B cell (primary cell): ENCODE results near the gene ANAPC2. TPM values are rescaled to one million over a fixed set of nuclear protein-coding genes. Genes with fewer than 3 reads are reported as not detected.

Source experiments
- ATAC-seq: fragments of 200-7000 bp; cut with Tn5 transposase; one replicate; pipeline ENCODE4 v1.10.0; 2021; ENCODE audit warnings: low read depth, mild to moderate bottlenecking, moderate number of reproducible peaks, moderate library complexity
- CTCF ChIA-PET: fragments of 350-600 bp; sonication (Branson Sonifier 250); formaldehyde crosslinking; loops from one replicate; lab custom pipeline; 2021; ENCODE audit warnings: antibody characterized with exemption, inconsistent platforms; lab: Charles Lee
- POLR2A ChIA-PET: fragments of 350-600 bp; sonication (Branson Sonifier 250); formaldehyde crosslinking; loops from one replicate; lab custom pipeline; 2021; ENCODE audit warnings: antibody characterized with exemption; lab: Charles Lee
- DNase-seq: peaks from one replicate; pipeline ENCODE4 v3.0.0; 2013
- H2AFZ ChIP-seq: 2 replicates; pipeline ENCODE4 v1.6.1; 2012; ENCODE audit warnings: mild to moderate bottlenecking, low read depth, low read length; ENCODE audit not compliant: insufficient read depth, poor library complexity, severe bottlenecking
- H3K27ac ChIP-seq, 2 donors: 1 replicate in 1 of 2; 2 replicates in 1 of 2; pipeline ENCODE4 v1.5.1; 2012 to 2013; ENCODE audit warnings: low read length in 2 of 2, mild to moderate bottlenecking in 2 of 2, moderate library complexity in 1 of 2
- H3K27me3 ChIP-seq, 4 experiments: fragments of 200-600 bp in 1 of 4; sonication (generic) in 1 of 4; replicated peaks in 1 of 4; 1 replicate in 2 of 4; 2 replicates in 2 of 4; pipeline versions ENCODE4 v1.6.1 to v1.7.0; 2013 to 2016; ENCODE audit warnings: low read length in 3 of 4, mild to moderate bottlenecking in 2 of 4, mixed read lengths in 1 of 4, moderate library complexity in 1 of 4; ENCODE audit not compliant: insufficient read depth in 4 of 4, control insufficient read depth in 3 of 4; ENCODE audit errors: control extremely low read depth in 1 of 4
- H3K36me3 ChIP-seq, 2 experiments: replicated peaks in 1 of 2; 1 replicate in 1 of 2; 2 replicates in 1 of 2; pipeline versions ENCODE4 v1.6.1 to v1.7.1; 2013; ENCODE audit warnings: low read length in 1 of 2; ENCODE audit not compliant: insufficient read depth in 2 of 2, control insufficient read depth in 1 of 2; ENCODE audit errors: control extremely low read depth in 1 of 2, extremely low read depth in 1 of 2
- H3K4me1 ChIP-seq, 2 donors: fragments of 200-600 bp in 1 of 2; sonication (generic) in 1 of 2; 1 replicate in 1 of 2; 2 replicates in 1 of 2; pipeline versions ENCODE4 v1.5.1 to v1.6.1; 2013 to 2017; ENCODE audit warnings: low read length in 2 of 2; ENCODE audit not compliant: control insufficient read depth in 2 of 2, insufficient read depth in 2 of 2
- H3K4me2 ChIP-seq: replicated peaks from 2 replicates; pipeline ENCODE3; 2012; ENCODE audit warnings: mild to moderate bottlenecking, low read depth, low read length; ENCODE audit not compliant: poor library complexity, severe bottlenecking
- H3K4me3 ChIP-seq, 5 experiments: fragments of 200-600 bp in 1 of 5; sonication (generic) in 1 of 5; 1 replicate in 3 of 5; 2 replicates in 2 of 5; pipeline versions ENCODE4 v1.5.1 to v1.7.0; 2011 to 2016; ENCODE audit warnings: low read length in 4 of 5, mild to moderate bottlenecking in 4 of 5, low read depth in 2 of 5, control low read depth in 1 of 5, moderate library complexity in 1 of 5; ENCODE audit not compliant: insufficient read depth in 1 of 5; ENCODE audit errors: control extremely low read depth in 1 of 5, extremely low read depth in 1 of 5
- H3K79me2 ChIP-seq: fragments of 200-600 bp; sonication (generic); one replicate; pipeline ENCODE4 v1.6.0; 2016; ENCODE audit warnings: low read length; ENCODE audit not compliant: control insufficient read depth, insufficient read depth
- H3K9ac ChIP-seq: fragments of 200-600 bp; sonication (generic); 2 replicates; pipeline ENCODE4 v1.6.1; 2017; ENCODE audit warnings: mild to moderate bottlenecking, low read length, moderate library complexity
- H3K9me3 ChIP-seq, 3 donors: one replicate each; pipeline versions ENCODE4 v1.6.1 to v1.7.1; 2013; ENCODE audit warnings: low read length in 2 of 3; ENCODE audit not compliant: control insufficient read depth in 2 of 3, insufficient read depth in 1 of 3; ENCODE audit errors: control extremely low read depth in 1 of 3
- H4K20me1 ChIP-seq: 2 replicates; pipeline ENCODE4 v1.6.0; 2012; ENCODE audit warnings: mild to moderate bottlenecking, low read length; ENCODE audit not compliant: insufficient read depth, control insufficient read depth, poor library complexity, severe bottlenecking
- H3K27ac Mint-ChIP-seq: one replicate; pipeline ENCODE4 v1.8.0; 2021; ENCODE audit warnings: mixed read lengths
- H3K27me3 Mint-ChIP-seq: one replicate; pipeline ENCODE4 v1.8.0; 2021; ENCODE audit warnings: mixed read lengths
- H3K4me1 Mint-ChIP-seq: one replicate; pipeline ENCODE4 v1.8.0; 2021; ENCODE audit warnings: mixed read lengths
- H3K4me3 Mint-ChIP-seq: one replicate; pipeline ENCODE4 v1.8.0; 2021; ENCODE audit warnings: mixed read lengths
- H3K9me3 Mint-ChIP-seq: one replicate; pipeline ENCODE4 v1.8.0; 2022; ENCODE audit warnings: mixed read lengths; ENCODE audit not compliant: insufficient read depth
- EZH2 ChIP-seq: IDR thresholded peaks from 2 replicates; pipeline ENCODE4 v1.6.1; 2012; ENCODE audit warnings: borderline replicate concordance, low read depth, mild to moderate bottlenecking, moderate library complexity, low read length; ENCODE audit not compliant: insufficient read depth, poor library complexity, severe bottlenecking
- WGBS: methylation state at CpG from one replicate; pipeline ENCODE4 v1.1.5; 2013; ENCODE audit warnings: missing lambda C conversion rate; ENCODE audit not compliant: insufficient coverage; 5-methylcytosine and 5-hydroxymethylcytosine counted together
- intact Hi-C: fragments of 100-400 bp; cut with micrococcal nuclease; formaldehyde crosslinking; loops from one replicate; pipeline ENCODE4 v1.10.0; 2022
- polyA plus RNA-seq: library from polyadenylated mRNA; depleted of rRNA; stranded (reverse); fragments of >200 nt; gene quantifications from 2 replicates; pipeline ENCODE4 v1.2.3, GENCODE V29; 2012
- total RNA-seq, 2 donors: library from RNA; stranded (reverse); fragments of 120-200 nt in 1 of 2; gene quantifications; 1 replicate in 1 of 2; 2 replicates in 1 of 2; pipeline versions ENCODE4 v1.2.3 to v1.2.4, GENCODE V29; 2013 to 2022
- TF ChIP-seq, protein P1 (sequence below): fragments of 200-600 bp; IDR thresholded peaks from one replicate; pipeline ENCODE4 v1.8.0; 2022; ENCODE audit warnings: antibody characterized with exemption, mild to moderate bottlenecking

ANAPC2 gene
- total and polyA plus RNA-seq, 2 donors (not counting 1 experiment from before 2014, with no cell fraction given) = 121 to 127 TPM

DNA sequence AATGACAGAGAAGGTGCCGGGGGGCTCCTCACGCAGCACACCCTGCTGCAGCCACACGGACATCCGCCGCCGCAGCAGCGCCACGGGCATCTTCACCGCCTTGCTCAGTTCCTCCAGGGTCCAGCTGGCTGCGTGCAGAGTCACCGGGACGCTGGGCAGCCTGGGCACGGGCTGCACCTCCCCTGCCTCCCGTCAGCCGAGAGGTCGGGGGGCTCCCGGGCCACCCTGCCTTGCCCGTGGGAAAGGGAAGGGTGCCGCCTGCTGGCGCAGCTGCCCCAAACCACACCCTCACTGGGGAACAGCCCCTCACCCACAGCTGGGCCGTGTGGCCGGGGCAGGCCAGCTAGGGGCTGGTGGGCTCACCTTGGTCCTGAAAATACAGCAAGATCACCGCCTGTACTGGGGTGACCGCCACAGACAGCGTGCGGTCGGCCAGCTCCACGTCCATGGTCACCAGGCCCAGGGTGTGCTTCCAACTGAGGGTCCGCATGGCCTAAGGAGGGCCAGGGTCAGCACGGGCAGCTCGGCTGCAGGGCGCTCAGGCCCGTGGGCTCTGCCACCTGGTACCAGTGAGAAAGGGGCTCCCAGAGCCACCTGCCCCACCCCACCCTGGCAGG, 12.9 kb downstream of the ANAPC2 start:
- no peaks in the 10 kb centered on the region for H3K79me2 ChIP-seq
- DNase-seq (no peak), ATAC-seq (no peak)
- no peaks in the 10 kb centered on the region for H3K9me3 Mint-ChIP-seq
- no peak overlapping the region for H3K9ac ChIP-seq
- H3K27me3 Mint-ChIP-seq = no peaks in the 10 kb centered on the region
- peak overlapping the region; percentile 32 for H3K4me2 ChIP-seq
- H2AFZ ChIP-seq = no peak overlapping the region
- ChIA-PET POLR2A (no interaction called here), CTCF (interaction anchor here (2.1 kb wide), 1 partner anchor 57 kb away, joined by 5 read pairs; no protein-coding TSS in a partner anchor)
- TF ChIP-seq, protein P1, sequence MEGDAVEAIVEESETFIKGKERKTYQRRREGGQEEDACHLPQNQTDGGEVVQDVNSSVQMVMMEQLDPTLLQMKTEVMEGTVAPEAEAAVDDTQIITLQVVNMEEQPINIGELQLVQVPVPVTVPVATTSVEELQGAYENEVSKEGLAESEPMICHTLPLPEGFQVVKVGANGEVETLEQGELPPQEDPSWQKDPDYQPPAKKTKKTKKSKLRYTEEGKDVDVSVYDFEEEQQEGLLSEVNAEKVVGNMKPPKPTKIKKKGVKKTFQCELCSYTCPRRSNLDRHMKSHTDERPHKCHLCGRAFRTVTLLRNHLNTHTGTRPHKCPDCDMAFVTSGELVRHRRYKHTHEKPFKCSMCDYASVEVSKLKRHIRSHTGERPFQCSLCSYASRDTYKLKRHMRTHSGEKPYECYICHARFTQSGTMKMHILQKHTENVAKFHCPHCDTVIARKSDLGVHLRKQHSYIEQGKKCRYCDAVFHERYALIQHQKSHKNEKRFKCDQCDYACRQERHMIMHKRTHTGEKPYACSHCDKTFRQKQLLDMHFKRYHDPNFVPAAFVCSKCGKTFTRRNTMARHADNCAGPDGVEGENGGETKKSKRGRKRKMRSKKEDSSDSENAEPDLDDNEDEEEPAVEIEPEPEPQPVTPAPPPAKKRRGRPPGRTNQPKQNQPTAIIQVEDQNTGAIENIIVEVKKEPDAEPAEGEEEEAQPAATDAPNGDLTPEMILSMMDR = no peak
- H3K27me3 ChIP-seq = peaks cover 0 to 29% (median 11%) of the 10 kb centered on the region in 4 experiments
- 66% methylated on average over 28 of the region's 33 CpGs for WGBS
- peaks cover 13% of the 10 kb centered on the region for H4K20me1 ChIP-seq
- no peak overlapping the region for H3K27ac ChIP-seq
- H3K9me3 ChIP-seq = peaks cover 0 to 6% (median 0%) of the 10 kb centered on the region in 3 donors
- peaks cover 6% of the 10 kb centered on the region for H3K4me1 Mint-ChIP-seq
- H3K4me1 ChIP-seq = peaks cover 7 to 9% of the 10 kb centered on the region in 2 donors
- H3K4me3 Mint-ChIP-seq = no peak overlapping the region
- intact Hi-C loops = no loop called here
- no peak overlapping the region for H3K4me3 ChIP-seq
- peaks cover 0 to 23% of the 10 kb centered on the region in 2 experiments for H3K36me3 ChIP-seq
- H3K27ac Mint-ChIP-seq = no peak overlapping the region

- Mint-ChIP-seq H3K9me3 (no peaks in the 10 kb centered on the region), H3K27me3 (no peaks in the 10 kb centered on the region), H3K27ac (no peak overlapping the region), H3K4me1 (peaks cover 6% of the 10 kb centered on the region), H3K4me3 (no peak overlapping the region)
- Histone ChIP-seq H3K79me2 (no peaks in the 10 kb centered on the region), H3K4me3 (no peak overlapping the region), H3K4me1 (peaks cover 7 to 15% of the 10 kb centered on the region in 2 donors), H3K4me2 (peak overlapping the region; percentile 32), H3K9me3 (peaks cover 0 to 10% (median 0%) of the 10 kb centered on the region in 3 donors), H3K27me3 (peaks cover 0 to 35% (median 16%) of the 10 kb centered on the region in 4 experiments), H3K36me3 (peaks cover 0 to 17% of the 10 kb centered on the region in 2 experiments), H4K20me1 (peaks cover 6% of the 10 kb centered on the region), H3K9ac (no peak overlapping the region), H2AFZ (no peak overlapping the region), H3K27ac (no peak overlapping the region)
- CTCF ChIA-PET = interaction anchor here (2.1 kb wide), 1 partner anchor 56 kb away, joined by 5 read pairs; no protein-coding TSS in a partner anchor
- no peak for ATAC-seq
- intact Hi-C loops = no loop called here
- no peak for DNase-seq
- POLR2A ChIA-PET = no interaction called here
- 38% methylated on average over 34 of the region's 34 CpGs for WGBS
- TF ChIP-seq, protein P1 = no peak
- no peak for TF ChIP-seq EZH2
These were observed 13.6 kb downstream of the ANAPC2 start for GRCh38 chr9:137174722-137175293.
